Smooth muscle cell (in vitro differentiated cells): Measurements from ENCODE around the gene CCDC34. TPM values are rescaled to one million over a fixed set of nuclear protein-coding genes. Genes with fewer than 3 reads are reported as not detected.

Experiments
- DNase-seq: peaks from one replicate; lab custom pipeline; 2025; ENCODE audit not compliant: unreplicated experiment; lab: John Stamatoyannopoulos, UW
- H2AFZ ChIP-seq: fragments of 200-600 bp; sonication (generic); 2 replicates; pipeline ENCODE4 v1.6.0; 2016; ENCODE audit warnings: antibody characterized with exemption, low read depth, mild to moderate bottlenecking
- H3F3A ChIP-seq: fragments of 200-600 bp; sonication (generic); 2 replicates; pipeline ENCODE4 v1.6.0; 2017; ENCODE audit warnings: antibody characterized with exemption, low read depth
- H3K27ac ChIP-seq: fragments of 200-600 bp; sonication (generic); 2 replicates; pipeline ENCODE4 v1.5.1; 2016; ENCODE audit warnings: low read depth, mild to moderate bottlenecking
- H3K27me3 ChIP-seq: fragments of 200-600 bp; sonication (generic); 2 replicates; pipeline ENCODE4 v1.6.1; 2016; ENCODE audit warnings: low read depth, mild to moderate bottlenecking
- H3K36me3 ChIP-seq: fragments of 200-600 bp; sonication (generic); 2 replicates; pipeline ENCODE4 v1.5.1; 2016; ENCODE audit warnings: low read depth
- H3K4me1 ChIP-seq: fragments of 200-600 bp; sonication (generic); 2 replicates; pipeline ENCODE4 v1.5.1; 2016; ENCODE audit warnings: low read depth
- H3K4me2 ChIP-seq: fragments of 200-600 bp; sonication (generic); 2 replicates; pipeline ENCODE4 v1.6.0; 2016; ENCODE audit warnings: mild to moderate bottlenecking
- H3K4me3 ChIP-seq: fragments of 200-600 bp; sonication (generic); 2 replicates; pipeline ENCODE4 v1.5.1; 2016; ENCODE audit warnings: mild to moderate bottlenecking
- H3K79me2 ChIP-seq: fragments of 200-600 bp; sonication (generic); 2 replicates; pipeline ENCODE4 v1.6.0; 2016; ENCODE audit warnings: low read depth, mild to moderate bottlenecking
- H3K9ac ChIP-seq: fragments of 200-600 bp; sonication (generic); 2 replicates; pipeline ENCODE4 v1.6.0; 2016; ENCODE audit warnings: low read depth
- H3K9me3 ChIP-seq: fragments of 200-600 bp; sonication (generic); replicated peaks from 2 replicates; pipeline ENCODE4 v1.5.1; 2016; ENCODE audit warnings: low read depth
- H4K20me1 ChIP-seq: fragments of 200-600 bp; sonication (generic); 2 replicates; pipeline ENCODE4 v1.6.0; 2016; ENCODE audit warnings: low read depth
- CTCF ChIP-seq: fragments of 200-600 bp; sonication (generic); IDR thresholded peaks from 2 replicates; pipeline ENCODE4 v1.5.1; 2017; ENCODE audit warnings: borderline replicate concordance, mild to moderate bottlenecking, antibody characterized with exemption; ENCODE audit not compliant: insufficient read depth, poor library complexity, severe bottlenecking
- WGBS: methylation state at CpG from one replicate; pipeline ENCODE4 v1.1.7; 2016; ENCODE audit warnings: low lambda C conversion rate; 5-methylcytosine and 5-hydroxymethylcytosine counted together
- polyA plus RNA-seq: library from polyadenylated mRNA; unstranded; fragments of >200 nt; fragmentation: Nextera tagmentation; extraction: Ambion mirVana; gene quantifications from 2 replicates; pipeline ENCODE4 v1.2.1, GENCODE V29; 2016
- total RNA-seq: library from RNA; depleted of rRNA; stranded (reverse); fragments of >200 nt; gene quantifications from 2 replicates; pipeline ENCODE4 v1.2.3, GENCODE V29; 2014

CCDC34 gene
- total and polyA plus RNA-seq, 2 experiments from 2014 or later, result 6.7 to 9.3 TPM

- no peaks in the 10 kb centered on the region for H4K20me1 ChIP-seq
- no peaks in the 10 kb centered on the region for H3K27me3 ChIP-seq
- H3K4me1 ChIP-seq, result peaks cover 10% of the 10 kb centered on the region
- no peaks in the 10 kb centered on the region for H3K9me3 ChIP-seq
- no peak for TF ChIP-seq CTCF
- WGBS, result 84% methylated on average over 1 of the region's 1 CpG
- DNase-seq, result no peak
- no peak overlapping the region for H3K9ac ChIP-seq
- H3K4me2 ChIP-seq, result no peak overlapping the region
- H2AFZ ChIP-seq, result no peak overlapping the region
- no peaks in the 10 kb centered on the region for H3K36me3 ChIP-seq
- peak overlapping the region; percentile 34 for H3K27ac ChIP-seq
- no peak overlapping the region for H3K4me3 ChIP-seq
- H3K79me2 ChIP-seq, result no peaks in the 10 kb centered on the region
- H3F3A ChIP-seq, result peaks cover 9% of the 10 kb centered on the region
Observed at GRCh38 chr11:27295928-27296327, 67.1 kb downstream of the CCDC34 start.

- peak overlapping the region; percentile 37 for H3K4me2 ChIP-seq
- H3K27me3 ChIP-seq, result no peaks in the 10 kb centered on the region
- H3F3A ChIP-seq, result peaks cover 9% of the 10 kb centered on the region
- no peak for DNase-seq
- no peak overlapping the region for H3K4me3 ChIP-seq
- no peaks in the 10 kb centered on the region for H3K79me2 ChIP-seq
- no peak overlapping the region for H3K9ac ChIP-seq
- H3K36me3 ChIP-seq, result no peaks in the 10 kb centered on the region
- no peak for TF ChIP-seq CTCF
- peak overlapping the region; percentile 55 for H3K27ac ChIP-seq
- peaks cover 10% of the 10 kb centered on the region for H3K4me1 ChIP-seq
- H3K9me3 ChIP-seq, result no peaks in the 10 kb centered on the region
- H2AFZ ChIP-seq, result peak overlapping the region; percentile 53
- WGBS, result 46% methylated on average over 4 of the region's 4 CpGs
- no peaks in the 10 kb centered on the region for H4K20me1 ChIP-seq
Observed at GRCh38 chr11:27294654-27295053, 68.4 kb downstream of the CCDC34 start.

- Histone ChIP-seq H3K36me3 (no peaks in the 10 kb centered on the region), H3F3A (peaks cover 9% of the 10 kb centered on the region), H3K4me2 (peak overlapping the region; percentile 37), H3K4me3 (no peak overlapping the region), H4K20me1 (no peaks in the 10 kb centered on the region), H2AFZ (peak overlapping the region; percentile 53), H3K4me1 (peaks cover 10% of the 10 kb centered on the region), H3K9me3 (no peaks in the 10 kb centered on the region), H3K79me2 (no peaks in the 10 kb centered on the region), H3K9ac (no peak overlapping the region), H3K27ac (peak overlapping the region; percentile 55), H3K27me3 (no peaks in the 10 kb centered on the region)
- no peak for DNase-seq
- 40% methylated on average over 4 of the region's 6 CpGs for WGBS
- no peak for TF ChIP-seq CTCF
Observed at GRCh38 chr11:27293515-27294417, 69.2 kb downstream of the CCDC34 start.

- TF ChIP-seq CTCF, result no peak
- no peaks in the 10 kb centered on the region for H3K36me3 ChIP-seq
- H4K20me1 ChIP-seq, result no peaks in the 10 kb centered on the region
- no peak overlapping the region for H3K27ac ChIP-seq
- DNase-seq, result no peak
- peaks cover 8% of the 10 kb centered on the region for H3F3A ChIP-seq
- H3K4me3 ChIP-seq, result no peak overlapping the region
- H3K9me3 ChIP-seq, result no peaks in the 10 kb centered on the region
- no peaks in the 10 kb centered on the region for H3K27me3 ChIP-seq
- peaks cover 10% of the 10 kb centered on the region for H3K4me1 ChIP-seq
- peak overlapping the region; percentile 36 for H2AFZ ChIP-seq
- no peak overlapping the region for H3K9ac ChIP-seq
- H3K4me2 ChIP-seq, result no peak overlapping the region
- 40% methylated on average over 2 of the region's 2 CpGs for WGBS
- no peaks in the 10 kb centered on the region for H3K79me2 ChIP-seq
Observed at GRCh38 chr11:27292637-27293010, 70.4 kb downstream of the CCDC34 start.
